NCI-H1694 (cell line): ENCODE results near the gene ABLIM2.

Source experiments
- DNase-seq: peaks from one replicate; lab custom pipeline; 2025; lab: John Stamatoyannopoulos, UW

ABLIM2 gene

DNA sequence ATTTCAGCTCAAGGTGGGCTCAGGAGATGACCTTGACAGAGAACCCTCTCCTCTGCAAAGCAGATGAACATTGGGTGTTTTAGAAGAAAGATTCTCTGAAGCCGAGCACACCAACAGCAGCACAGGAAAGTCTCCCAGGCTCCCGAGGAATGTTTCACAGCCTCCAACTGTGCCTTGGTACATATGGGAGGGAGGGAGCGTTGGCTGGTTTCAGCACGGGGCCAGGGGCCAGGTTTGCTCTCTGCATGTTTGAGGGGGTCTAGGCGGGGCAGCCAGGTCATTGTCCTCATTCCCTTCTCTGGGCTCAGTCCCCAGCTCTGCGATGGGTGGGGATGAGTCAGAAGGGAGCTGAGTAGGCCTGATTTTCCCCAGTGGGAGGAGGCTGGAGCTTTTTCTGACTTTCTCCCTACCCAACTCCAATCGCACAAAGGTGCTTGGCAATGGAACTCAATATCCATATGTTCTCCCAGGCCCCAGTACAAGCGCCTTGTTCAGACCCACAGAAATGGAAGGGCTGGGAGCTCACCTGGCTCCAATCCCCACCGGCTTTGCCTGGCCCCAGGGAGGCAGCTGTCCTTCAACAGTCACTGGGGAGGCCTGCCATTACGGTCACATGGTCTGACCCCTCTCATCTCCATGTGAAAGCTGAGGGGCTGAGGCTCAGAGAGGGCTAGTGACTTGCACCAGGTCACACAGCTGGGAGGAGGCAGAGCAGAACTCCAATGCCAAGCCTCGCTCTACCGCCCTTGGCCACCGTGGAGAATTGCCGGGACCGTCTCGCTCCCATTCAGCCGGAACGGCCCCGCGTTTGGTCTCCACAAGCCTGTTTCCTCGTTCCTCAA, 110.6 kb downstream of the ABLIM2 start:
- DNase-seq = no peak

DNA sequence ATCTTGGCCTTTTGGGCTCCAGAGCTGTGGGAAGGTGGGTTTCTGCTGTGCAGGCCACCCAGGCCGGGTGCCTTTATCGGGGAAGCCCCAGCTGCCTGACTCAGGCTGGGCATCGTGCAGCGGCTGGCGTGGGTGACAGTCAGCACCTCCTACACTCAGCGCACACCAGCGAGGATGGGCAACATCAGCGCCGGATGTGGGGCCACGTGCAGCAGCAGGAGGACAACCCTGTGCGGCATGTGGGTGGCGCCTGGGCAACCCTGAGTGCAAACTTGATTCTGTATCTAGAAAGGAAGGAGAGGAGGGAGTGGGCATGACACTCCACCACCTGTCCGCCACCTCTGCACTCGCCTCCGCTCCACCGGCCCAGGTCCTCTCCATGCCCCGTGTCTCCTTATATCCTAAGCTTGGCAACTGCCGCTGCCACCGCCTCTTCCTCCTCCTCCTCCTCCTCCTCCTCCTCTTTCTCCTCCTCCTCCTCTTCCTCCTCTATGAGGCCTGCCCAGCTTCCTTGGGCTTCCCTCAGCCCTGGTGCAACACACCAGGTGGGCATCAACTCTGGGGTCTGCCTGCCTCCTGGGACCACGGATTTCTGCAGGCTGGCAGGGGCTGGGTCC, 111.6 kb downstream of the ABLIM2 start:
- DNase-seq = no peak

DNA sequence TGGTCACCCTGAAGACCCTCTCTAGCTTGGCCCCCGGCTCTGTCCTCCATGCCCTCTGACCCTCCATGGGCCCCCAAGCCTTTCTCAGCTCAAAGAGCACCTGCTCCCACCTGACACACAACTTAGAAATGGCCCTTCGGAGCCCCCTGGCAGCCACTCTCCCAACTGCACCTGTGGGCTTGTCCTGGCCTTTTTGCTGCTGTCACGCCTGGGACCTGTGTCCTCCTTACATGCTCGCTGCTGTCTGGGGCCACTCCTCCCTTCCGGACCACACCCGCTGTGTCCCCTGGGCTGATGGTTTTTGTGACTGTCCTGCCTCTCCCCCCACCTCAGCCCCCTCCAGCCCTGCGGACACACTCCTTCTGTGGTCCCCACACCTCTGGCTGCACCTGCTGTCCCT, 112.7 kb downstream of the ABLIM2 start:
- DNase-seq = no peak

DNA sequence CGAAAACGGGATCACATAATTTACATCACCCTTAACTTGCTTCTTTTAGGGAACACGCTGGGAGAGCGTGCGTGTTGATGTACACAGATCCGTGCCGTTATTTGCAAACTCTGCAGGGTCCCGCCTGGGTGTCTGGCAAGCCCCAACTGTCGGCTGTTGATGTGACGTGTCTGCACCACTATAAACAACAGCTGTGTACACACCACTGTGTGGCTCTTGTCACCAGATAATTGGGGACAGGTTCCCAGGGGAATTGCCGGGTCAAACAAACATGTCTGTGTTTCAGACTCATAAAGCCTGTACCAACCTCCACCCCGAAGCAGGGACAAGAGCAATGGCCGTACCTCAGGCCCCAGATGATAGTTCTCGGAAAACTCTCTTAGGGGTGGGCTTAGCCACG, 113.9 kb downstream of the ABLIM2 start:
- peak; percentile 92 for DNase-seq

DNA sequence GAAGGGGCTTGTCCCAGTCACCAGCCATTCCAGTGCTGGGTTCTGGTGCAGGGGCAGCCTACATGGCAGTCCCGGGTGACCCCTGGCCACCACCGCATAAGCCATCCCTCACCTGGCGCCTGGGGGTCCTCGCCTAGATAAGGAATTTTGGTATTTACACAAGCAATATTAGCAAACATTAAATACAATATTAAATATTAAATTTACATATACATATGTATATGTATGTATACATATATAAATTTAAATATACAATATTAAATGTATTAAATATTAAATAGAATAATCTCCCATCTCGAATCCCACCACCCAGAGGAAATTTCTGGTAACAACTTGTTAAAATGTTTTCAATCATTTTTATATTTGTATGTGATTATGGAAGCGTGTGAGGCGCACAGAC, 114.4 kb downstream of the ABLIM2 start:
- DNase-seq = no peak

DNA sequence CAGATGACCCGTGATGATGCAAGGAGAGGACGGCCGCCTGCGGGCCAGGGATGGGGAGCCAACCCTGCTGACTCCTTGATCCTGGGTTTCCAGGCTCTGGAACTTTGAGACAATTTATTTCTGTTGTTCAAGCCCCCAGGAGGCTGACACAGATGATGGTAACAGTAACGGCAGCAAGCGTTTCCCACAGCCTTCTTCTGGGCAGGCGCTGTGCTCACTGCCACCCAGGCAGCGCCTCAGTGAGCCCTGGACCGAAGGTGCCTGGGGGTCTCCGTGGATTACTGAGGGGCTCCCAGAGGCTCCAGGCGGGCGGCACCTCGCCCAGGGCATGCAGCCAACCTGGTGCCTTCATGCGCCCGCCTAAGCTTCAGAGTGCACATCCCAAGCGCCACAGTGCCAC, 115.0 kb downstream of the ABLIM2 start:
- DNase-seq = no peak

DNA sequence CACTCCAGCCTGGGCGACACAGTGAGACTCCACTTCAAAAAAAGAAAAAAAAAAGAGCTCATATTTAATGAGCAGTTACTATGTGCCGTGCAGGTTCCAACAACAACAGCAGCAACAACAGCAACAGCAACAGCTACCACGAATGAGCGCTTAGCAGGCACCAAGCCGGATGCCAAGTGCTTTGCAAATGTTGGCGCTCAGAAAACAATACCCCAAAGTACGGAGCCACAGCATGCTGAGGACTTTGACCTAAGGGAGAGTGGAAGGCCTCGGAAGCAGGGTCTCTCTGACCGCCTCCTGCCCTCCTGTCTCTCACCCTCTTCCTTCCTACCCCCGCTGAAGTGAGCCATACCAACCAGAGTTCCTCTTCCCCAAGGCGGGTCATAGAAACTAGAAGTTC, 116.7 kb downstream of the ABLIM2 start:
- no peak for DNase-seq

DNA sequence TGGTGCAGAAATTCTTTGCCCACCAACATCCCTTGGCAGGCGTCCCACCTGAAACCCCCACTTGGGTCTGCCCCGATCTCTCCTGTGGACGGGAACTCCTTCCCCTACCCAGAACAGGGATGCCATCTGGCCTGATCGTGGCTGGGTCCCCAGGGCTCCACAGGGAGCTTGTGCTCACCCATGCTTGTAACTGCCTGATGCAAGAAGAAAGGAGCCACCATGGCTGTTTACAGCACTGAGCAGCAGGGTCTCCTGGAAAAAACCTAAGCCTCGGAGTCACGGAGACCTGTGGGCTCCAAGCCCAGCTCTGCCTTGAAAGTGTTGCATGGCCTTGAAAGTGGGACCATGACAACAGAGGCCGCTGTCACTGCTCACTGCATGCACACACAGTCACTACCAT, 117.4 kb downstream of the ABLIM2 start:
- peak; percentile 67 for DNase-seq

DNA sequence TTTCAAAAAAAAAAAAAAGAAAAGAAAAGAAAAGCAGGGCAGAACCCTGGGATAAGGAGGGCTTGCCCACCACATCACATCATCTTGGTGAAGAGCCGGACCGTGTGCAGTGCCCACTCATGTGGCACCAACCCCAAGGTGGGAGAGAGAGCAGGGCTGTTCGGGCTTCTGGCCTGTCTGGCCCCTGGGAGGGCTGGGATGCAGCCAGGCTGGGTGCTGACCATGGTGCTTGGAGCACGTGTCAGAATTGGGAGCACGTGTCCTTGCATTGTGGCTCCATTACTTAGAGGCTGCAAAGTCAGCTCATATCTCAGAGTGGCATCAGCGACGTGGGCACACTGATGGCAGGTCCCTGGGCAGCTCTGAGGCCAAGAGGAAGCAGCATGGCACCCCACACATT, 118.0 kb downstream of the ABLIM2 start:
- DNase-seq = no peak

DNA sequence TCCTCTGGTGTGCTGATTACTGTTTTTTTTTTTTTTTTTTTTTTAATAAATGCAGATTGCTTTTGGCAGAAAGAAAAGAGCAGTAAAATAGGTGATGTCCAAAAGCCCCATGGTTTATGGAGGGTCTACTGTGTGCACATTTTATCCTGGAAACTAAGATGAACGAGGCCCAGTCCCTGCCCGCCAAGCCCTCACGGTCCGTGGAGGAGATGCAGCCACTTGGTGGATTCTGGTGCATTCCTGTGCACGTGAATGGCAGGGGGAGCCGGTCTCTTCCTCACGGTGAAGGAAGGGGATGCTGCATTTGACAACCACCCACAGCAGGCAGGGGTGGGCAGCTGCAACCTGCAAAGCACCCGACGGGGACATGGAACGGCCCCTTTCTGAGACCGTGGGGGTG, 118.8 kb downstream of the ABLIM2 start:
- no peak for DNase-seq

DNA sequence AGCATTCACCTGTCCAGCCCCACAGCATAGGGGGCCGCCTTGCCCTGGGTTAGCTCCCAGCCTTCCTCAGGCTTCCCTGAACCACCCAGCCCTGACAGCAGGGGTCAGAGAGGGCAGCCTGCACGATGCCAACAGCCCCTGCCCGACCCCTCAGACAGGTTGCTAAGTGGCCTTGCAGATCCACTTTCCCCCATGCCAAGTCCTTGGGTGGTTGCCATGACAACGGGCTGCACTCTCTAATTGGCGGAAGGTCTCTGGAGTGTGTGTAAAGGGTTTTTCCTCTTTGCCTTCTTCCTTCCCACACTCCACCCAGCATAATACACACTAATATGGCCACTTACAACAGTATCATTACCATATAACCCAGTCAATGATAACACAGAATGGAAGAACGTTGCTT, 119.3 kb downstream of the ABLIM2 start:
- no peak for DNase-seq

DNA sequence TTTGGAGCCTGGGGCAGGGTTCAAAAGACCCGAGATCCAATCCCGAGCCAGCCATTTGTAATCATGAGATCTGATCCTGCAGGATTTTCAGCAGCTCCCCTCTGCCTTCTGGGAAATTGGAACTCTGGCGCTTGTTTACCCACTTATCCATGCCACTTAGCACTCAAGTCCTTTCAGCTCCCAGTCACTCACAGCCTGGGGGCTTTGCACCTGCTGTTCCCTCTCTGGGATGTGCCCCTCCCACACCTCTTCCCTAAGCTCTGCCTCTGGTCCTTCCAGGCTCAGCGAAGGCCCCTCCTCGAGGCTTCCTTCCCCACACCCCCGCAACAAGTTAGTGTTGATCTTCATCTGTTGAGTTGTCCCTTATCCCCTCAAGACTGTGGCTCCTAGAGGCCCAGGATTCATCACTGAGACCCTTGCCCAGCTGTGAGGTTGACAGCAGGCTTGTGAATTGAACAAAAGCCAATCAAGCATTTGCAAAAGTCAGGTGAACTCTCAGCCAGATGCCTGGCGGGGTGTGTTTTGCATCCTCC, 119.8 kb downstream of the ABLIM2 start:
- no peak for DNase-seq

DNA sequence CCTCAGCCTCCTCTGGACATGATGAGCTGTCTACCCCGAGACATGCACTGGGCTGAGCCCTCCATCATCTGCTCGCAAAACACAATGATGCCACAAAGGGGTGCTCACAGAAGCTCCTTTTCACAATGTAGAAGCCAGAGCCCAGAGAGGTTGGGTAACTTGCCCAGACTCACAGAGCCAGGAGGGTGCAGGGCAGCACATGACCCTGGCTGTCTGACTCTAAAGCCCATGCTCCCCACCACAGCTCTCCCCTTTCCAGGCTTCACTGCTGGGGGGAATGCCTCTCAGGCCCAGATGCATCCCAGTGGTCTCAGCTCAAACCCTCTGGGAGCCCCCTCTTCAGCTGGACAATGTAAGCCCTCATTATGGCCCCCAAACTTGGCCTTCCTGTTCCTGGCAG, 120.5 kb downstream of the ABLIM2 start:
- DNase-seq = no peak

DNA sequence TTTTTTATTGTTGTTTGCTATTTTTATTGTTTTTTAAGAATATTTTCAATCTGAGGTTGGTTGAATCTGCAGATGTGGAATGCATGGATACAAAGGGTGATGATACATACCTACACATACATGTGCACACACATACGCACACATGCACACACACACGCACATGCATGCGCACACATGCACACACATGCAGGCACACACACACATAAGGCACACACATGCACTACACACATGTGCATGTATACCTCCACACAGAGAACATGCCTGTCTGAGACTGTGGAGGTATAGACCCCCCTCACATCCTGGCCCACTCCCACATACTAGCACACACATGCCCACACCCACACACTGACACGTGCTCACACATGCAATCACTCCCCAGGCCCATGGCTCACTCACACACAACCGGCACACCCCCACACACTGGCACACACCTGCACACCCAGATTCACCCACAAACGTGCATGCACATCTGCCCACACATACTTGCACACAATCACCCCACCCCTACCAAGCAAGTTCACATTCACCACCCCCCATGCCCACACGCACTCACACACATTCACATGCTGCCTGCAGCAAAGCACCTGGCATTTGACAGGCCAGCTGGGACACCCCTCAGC, 121.4 kb downstream of the ABLIM2 start:
- no peak for DNase-seq

DNA sequence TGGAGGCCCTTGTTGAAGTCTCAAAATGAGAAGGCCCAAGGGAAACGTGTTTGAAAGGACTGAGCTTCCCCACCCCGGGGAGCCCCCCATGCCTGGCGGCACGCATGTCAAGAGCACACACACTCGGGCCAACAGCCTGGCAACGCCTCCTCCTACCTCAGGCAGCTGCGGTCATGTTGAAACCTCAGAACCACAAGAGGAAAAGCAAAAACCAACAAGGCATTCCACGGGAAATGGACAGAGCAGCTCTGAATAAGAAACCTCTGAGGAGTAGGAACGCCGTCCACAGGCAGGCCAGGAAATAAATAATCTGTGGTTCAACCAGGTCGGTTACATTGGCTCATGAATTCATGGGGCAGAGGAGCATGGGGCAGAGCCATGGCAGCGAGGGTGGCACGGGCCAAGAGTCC, 123.2 kb downstream of the ABLIM2 start:
- no peak for DNase-seq

DNA sequence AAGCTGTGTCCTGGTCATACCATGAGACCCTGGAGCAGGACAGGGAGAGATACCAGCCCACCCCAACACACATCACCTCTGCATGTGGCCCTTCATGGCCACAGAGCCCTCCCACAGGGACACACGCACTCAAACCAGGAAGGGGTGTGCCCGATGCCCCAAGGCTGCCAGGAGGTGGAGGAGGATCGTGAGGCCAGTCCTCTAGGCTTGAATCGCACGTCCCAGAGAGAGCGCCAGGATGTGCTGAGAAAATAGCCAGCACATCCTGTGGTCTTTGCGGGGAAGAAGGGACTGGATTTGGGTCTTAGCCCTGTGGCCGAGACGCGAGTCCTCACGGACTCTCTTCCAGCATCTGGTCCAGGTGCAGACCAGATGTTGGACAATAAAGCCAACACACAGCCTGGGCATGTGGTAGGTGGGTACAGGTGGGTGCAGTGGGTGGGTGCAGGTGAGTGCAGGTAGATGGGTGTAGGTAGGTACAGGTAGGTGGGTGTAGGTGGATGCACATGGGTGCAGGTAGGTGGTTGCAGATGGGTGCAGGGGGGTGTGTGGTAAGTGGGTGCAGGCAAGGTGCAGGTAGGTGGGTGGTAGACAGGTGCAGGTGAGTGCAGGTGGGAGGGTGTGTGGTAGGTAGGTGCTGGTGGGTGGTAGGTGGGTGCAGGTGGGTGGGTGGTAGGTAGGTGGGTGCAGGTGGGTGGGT, 124.6 kb downstream of the ABLIM2 start:
- no peak for DNase-seq

DNA sequence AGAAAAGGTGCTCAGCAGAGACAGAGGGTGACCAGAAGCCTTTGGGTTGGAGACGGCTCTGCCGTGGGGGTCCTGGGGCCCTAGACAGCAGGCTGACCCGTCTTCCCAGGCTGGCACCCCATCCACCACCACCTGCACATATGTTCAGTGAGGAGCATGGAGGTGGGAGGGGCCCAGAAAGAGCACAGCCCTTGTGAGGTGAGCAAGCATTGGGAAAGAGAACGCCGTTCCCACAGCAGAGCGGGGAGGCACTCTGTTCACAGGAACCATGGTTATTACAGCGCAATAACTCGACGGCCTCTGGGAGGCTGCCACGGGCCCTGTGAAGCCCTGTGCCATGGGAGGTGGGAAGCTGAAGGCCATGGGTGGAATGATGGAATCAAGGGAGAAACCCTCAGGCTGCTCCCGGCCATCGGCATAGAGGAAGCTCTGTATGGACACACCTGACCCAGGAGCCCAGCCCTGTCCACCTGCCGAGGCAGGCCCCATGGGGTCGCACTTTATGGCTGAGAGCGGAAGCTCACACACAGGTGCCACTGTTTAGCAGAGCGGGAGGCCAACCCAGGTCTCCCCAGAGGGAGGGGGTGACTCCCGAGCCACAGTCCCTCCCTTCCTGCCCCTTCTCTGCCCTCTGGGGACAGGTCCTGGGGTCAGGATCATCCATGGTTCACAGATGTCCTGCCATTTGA, 125.4 kb downstream of the ABLIM2 start:
- DNase-seq = no peak

DNA sequence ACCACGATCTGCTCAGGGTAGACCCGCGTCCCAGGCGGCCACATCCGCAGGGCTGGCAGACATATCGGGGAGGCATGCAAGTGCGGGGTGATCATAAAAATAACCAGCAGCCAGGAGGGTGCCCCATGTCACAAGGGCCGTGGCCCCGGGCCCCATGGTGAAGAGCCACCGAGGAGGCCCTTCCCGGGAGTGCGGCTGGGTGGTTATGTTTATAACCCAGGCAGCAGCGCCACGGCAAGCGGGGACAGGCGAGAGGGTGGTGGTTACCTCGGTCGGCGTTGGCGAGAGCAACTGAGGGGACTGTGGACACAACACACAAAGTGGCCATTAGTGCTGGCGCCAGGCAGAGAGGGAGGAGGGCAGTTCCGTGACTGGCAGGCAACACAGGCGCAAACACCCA, 126.2 kb downstream of the ABLIM2 start:
- DNase-seq = no peak

DNA sequence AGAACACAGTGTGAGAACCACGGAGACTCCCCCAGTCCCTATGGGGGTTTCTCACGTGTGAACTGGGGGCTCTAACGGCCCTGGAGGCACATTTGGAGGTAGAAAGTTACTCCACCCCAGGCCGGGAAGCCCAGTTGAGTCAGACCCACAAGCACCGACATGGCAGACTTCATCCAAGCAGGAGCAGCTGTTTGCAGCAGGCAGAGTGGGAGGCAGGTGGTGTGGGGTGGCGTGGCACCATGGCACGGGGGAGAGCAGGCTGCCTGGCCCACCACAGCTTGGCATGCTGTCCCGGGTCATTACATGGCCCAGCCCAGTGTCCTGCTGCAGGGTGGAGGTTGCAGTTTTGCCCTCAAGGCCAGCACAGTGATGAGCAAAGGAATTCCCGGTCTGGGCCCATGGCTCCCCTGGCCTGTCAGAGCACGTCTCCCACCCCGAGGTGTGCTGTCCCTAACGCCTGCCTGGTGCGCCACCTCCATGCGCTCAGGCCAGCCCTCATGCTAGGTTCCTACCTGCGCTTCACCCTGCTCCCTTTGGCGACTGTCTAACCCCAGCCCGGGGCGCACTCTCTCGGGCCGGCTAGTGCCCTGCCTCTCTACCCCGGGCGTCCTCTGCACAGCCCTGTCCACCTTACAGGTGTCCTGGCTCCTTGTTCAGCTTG, 128.4 kb downstream of the ABLIM2 start:
- DNase-seq = no peak

DNA sequence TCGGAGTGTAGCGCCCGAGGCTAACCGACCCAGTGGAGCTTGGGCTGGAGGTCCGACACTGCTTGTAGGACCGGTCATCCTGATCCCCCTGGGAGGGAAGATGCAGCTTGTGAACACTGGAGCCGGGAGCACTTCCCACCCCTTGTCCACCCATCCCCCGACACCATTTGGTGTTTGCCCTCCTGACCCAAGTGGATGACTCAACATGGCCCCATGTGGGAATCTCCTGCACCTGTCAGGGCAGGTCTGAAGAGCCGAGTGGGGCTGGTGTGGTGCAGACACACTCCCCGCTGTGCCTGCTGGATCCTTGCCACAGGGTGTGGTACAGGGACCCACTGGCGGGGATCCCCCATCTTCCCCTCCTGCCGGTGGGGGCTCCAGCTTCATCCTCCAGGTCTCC, 128.9 kb downstream of the ABLIM2 start:
- no peak for DNase-seq

DNA sequence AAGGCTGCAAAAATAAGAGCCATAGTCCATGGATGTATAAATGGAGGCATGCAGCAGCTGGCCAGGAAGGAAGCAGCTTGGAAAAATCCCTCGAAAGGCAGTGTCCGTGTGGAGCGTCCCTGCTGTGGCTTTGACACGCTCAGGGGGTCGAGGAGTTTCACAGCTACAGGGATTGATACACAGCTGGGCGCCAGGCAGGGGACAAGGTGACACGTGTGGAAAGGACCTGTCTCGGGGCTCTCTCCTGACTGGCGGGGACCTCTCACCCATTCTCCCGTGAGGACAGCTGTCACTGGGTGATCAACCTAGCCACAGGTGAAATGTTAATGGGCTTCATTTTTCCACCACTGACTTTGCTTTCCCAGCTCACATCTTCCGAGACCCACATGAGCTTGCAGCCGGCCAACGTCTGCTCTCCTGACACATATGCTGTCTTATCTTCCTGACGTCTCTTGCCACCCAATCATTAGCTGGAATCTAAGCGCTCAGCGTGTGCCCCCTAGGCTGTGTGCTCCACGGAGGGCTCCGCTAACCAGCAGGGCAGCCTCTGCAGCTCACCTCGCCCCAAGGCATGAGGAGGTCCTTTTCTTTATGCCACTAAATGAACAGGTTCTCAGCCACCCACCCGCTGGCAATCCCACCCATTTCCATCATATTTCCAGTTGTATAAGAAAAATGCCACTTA, 129.6 kb downstream of the ABLIM2 start:
- no peak for DNase-seq
